IPS-NIHi11 (cell line): Measurements from ENCODE around the gene OR52J3.
A peak's percentile ranks its signal among the peaks of the same experiment; 100 is the strongest.
"Not testable (repeated sequence)": the region's sequence is repeated elsewhere in the genome, so short reads cannot be mapped to it uniquely, and the experiment has no call there.

ENCODE experiments used
- DNase-seq: peaks from one replicate; pipeline ENCODE4 v3.0.0; 2012; ENCODE audit warnings: mixed read lengths, low spot score

The OR52J3 gene

DNA sequence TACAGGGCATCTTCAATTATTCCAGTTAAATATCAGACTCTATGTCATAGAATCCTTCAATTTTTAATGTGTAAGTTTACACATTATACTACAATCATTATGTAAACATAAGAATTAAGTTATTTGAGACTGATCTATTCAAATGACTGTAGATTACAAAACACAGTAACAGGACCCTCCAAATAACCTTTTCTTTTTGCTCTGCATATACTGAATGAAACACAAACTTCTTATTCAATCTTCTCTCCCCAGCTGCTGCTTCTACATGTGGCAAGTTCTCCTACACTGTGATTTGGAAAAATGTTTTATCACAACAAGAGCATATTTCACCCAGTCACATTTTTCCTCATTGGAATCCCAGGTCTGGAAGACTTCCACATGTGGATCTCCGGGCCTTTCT, at the start of gene OR52J3:
Gene OR52J3, plus strand, starts transcription at position 301 of the 400 bp plus-strand sequence. Its CDS starts 0 bp downstream, at position 301.
- no peak for DNase-seq

DNA sequence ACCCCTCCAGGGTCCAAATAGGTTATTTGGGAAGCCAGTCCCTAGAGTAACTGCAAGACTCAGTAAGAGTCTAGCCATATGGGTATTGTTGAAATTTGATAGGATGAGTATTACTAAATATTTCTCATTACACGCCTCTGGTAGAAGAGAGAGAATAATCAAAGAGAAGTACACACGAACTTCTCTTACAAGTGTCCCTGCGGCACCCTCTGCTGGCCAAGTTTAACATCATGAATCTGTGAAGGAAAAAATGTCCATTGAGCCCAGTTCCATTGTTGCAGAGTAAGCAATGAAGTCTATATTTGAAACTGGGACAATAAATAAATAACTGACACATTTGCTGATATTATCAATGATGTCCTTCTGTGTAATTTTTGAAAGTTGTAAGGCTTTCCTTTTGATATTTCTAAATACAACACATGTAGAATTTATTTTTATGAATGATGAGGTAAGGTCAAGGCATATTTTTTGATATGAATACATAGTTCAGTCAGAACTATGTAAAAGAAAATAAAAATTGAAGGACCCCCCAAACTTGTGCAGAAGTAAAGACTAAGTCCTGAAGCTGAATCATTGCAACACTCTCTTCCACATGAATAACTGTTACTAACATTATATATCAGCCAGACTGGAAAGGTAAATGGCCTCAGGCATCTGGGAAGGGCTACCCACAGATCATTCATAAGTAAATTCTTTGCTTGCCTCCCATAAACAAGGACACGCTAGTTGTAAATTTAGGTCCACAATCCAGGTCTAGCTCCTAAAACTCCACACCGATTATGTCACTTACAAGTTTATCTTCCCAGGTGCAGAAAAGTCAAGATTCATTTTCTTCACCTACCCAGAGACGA, 41.7 kb upstream of the OR52J3 start:
- DNase-seq = peak; percentile 30

DNA sequence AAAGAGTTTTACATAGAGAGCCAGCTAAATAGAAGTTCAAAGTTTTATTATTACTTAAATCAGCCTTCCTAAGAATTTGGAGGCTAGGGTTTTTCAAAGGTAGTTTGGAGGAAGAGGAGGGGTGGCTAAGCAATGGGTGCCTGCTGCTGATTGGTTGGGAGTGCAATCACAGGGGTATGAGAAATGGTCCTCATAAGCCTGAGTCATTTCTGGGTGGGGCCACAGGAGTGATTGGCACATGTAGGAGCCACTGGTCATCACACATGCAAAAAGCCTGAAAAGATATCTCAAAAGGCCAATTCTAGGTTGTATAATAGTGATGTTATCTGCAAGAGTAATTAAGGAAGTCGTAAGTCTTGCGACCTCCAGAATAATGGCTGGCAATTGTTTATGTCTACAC, 38.8 kb upstream of the OR52J3 start:
- peak; percentile 7 for DNase-seq

DNA sequence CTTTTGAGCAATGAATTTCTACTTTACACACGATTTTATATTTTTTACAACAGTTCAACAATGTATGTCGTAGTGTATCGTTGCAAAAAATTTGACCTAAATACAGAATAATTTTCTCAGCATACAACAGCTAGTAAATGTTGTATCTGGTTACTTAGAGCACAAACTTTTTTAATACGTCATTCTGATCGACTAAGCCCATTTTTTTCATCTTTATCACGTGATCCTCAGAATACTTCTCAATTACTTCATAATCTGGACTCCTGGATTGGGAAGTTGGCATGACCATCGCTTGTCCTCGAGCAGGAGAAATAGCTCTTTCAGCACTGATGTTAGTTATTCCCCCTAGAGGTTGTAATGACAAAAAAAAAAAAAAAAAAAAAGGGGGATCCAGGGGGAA, 35.1 kb upstream of the OR52J3 start:
- no peak for DNase-seq

DNA sequence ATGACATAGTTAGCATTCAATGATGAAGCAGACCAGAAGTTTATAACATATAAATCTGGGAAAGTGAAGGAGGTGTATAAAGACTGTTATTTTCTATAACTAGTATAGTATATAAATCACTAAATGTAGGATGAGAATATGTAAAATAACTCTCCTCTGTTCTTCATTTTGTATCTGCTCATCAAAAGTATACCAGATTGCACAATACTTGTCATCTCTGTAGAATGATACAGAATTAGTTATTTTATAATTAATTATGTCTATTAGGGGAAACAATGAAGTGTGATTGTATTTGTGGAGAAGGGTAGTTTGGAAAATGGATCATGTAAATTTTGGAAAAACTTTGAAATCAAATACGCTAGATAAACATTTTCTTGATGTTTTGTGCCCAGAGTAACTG, 33.3 kb upstream of the OR52J3 start:
- DNase-seq = no peak

DNA sequence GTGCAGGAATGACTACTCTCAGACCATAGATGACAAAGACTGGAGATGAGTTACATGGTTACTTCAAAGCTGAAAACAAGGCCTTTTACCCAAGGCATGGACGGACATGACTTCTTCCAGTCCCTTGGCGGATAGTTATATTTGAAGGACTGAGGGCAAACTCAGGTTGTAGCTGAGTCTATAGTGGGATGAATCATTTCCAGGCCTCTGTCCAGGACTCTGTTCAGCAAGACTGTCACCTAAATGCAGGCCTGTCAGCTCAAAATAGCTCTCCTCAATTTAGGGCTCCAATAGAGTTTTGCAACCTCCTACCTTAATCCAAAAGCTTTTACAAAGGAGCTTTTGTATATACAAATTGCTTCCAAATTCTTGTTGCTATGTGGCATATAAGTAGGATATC, 24.3 kb upstream of the OR52J3 start:
- DNase-seq = no peak

DNA sequence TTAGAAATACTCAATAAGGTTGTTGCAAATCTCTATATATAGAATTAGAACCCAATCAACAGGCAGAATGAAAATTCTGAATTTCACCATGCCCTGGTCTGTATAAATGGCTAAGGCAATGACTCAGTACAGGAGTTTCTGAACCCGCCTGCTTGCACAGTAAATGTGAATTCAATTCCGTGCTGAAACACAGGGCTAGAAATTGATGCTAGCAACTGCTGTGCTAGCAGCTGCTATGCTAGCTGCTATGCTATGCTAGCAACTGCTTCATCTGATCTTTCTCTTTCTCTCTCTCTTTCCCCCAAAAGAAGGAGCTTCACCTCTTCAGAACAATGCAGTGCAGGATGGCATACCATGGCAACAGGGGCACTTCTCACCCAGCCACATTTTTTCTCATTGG, 9.7 kb upstream of the OR52J3 start:
- DNase-seq = no peak

DNA sequence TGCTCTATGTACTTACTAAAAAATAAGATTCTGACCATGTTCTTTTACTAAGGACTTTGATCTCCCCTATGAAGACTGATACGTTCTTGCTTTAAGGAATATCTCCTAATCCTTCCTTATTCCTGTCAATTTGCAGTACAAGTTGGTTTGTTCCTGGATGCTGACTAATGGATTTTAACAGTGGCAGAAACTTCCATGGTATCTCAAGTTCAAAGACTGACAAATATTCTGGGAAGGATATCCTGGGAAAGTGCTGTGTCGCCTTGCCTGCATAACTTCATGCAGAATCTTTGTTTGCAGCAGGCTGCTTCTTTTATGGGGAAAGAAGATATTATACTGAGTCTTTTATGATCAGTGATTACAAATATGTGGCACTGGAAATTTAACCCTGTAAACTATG, 8.4 kb upstream of the OR52J3 start:
- DNase-seq = no peak

DNA sequence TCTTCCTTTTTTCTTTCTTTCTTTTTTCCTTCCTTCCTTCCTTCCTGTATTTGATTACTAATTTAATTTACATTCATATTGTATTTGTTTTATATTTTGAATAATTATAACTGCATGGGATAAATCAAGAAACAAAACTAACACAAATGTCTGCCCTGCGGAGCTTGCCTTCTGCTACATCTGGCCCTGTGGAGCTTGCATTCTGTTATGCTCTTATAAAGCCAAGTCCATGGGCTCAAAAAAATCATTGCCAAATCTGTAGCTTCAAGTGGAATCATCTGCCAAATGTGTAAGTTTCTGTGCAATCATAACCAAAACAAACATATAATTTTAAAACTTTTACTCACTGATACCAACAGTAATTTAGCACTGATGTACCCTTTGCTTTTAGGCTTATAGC, 8.0 kb upstream of the OR52J3 start:
- no peak for DNase-seq

DNA sequence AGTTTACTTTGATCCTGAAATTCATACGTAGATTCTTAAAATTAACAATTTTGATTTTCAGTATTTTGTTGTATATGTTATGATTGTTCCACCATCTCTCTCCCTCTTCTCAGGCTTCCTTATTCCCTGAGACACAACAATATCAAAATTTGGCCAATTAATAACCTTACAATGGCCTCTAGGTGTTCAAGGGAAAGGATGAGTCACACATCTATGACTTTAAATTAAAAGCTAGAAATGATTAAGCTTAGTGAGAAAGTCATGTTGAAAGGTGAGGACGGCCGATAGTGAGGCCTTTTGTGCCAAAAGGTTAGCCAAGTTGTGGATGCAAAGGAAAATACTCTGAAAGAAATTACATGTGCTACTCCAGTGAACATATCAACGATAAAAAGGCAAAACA, 5.5 kb upstream of the OR52J3 start:
- DNase-seq = no peak

DNA sequence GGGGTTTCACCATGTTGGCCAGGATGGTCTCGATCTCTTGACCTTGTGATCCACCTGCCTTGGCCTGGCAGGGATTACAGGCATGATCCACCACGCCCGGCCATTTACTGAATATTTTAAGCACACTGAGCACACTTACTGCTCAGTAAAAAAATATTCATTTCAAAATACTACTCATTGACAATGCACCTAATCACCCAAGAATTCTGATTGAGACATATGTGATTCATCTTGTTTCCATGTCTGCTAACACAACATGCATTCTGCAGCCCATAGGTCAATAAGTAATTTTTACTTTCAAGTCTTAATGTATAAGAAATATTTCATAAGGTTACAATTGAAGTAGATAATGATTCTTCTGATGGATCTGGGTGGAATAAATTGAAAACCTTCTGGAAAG, 4.2 kb upstream of the OR52J3 start:
- DNase-seq = no peak

DNA sequence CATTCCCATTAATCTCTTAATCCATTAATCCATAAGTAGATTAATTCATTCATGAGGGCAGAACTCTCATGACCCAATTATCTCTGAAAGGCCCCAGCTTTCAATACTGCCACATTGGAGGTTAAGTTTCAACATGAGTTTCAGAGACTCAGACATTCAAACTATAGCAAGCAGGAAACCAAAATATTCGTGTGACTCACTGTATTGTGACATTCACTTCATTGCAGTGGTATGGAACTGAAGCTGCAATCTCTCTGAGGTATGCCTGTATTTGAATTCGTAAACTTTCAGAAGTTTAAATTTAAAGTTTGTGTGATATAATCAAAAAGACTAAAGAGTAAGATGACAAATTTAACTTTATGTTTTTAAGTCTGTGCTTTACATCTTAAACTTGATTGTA, 2.9 kb upstream of the OR52J3 start:
- DNase-seq = no peak

DNA sequence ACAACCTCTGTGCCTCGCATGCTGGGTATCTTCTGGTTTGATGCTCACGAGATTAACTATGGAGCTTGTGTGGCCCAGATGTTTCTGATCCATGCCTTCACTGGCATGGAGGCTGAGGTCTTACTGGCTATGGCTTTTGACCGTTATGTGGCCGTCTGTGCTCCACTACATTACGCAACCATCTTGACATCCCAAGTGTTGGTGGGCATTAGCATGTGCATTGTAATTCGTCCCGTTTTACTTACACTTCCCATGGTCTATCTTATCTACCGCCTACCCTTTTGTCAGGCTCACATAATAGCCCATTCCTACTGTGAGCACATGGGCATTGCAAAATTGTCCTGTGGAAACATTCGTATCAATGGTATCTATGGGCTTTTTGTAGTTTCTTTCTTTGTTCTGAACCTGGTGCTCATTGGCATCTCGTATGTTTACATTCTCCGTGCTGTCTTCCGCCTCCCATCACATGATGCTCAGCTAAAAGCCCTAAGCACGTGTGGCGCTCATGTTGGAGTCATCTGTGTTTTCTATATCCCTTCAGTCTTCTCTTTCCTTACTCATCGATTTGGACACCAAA, 516 bp downstream of the OR52J3 start:
- no peak for DNase-seq

DNA sequence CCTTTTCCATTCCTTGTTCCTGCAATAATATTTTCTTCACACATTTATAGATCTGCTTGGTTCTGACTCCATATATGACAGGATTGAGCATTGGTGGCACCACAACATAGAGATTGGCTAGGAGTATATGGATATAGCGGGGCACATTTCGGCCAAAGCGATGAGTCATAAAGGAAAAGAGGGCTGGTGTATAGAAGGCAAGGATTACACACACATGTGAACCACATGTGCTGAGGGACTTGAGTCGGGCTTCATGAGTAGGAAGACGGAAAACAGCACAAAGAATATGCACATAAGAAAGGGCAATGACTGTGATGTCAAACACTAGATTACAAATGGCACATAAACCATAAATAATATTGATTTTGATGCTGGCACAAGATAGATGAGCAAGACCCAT, 12.4 kb downstream of the OR52J3 start:
- DNase-seq = not testable (repeated sequence)

DNA sequence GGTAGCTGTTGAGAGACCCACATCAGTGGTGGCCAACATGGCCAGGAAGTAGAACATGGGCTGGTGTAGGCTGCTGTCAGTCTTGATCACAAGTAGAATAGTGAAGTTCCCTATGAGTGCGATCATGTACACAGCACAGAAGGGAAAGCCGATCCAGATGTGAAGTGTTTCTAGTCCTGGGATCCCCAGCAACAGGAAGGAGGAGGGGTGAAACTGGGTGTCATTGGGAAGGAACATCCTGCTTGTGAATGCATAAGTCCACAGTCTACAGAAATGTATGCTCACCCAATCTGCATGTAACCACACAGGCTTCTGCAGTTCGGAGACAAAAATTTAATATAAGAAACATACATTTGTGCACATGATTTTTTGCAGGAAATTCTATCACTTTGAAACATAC, 13.1 kb downstream of the OR52J3 start, which contains the start of gene OR52E2:
Gene OR52E2, minus strand, starts transcription at position 237 of the 400 bp plus-strand sequence. Its CDS starts 0 bp downstream, at position 237.
- no peak for DNase-seq

DNA sequence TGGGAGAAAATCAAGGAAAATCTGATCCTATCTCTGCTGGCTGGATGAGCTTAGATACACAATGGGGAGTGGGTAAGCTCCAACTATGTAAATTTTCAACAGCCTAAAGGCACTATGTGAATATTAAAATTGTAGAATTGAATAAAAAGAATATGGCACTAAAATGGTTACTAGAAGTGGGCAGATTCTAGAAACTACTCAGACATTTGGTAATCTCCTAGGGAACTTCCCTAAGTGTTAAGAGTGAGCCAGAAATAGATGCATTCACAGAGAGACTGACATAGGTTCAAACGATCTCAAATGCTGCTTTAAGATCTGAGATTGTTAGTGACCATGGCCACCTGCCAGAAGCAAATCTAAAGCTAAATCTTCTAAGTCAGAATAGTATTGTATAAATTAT, 18.7 kb downstream of the OR52J3 start:
- no peak for DNase-seq

DNA sequence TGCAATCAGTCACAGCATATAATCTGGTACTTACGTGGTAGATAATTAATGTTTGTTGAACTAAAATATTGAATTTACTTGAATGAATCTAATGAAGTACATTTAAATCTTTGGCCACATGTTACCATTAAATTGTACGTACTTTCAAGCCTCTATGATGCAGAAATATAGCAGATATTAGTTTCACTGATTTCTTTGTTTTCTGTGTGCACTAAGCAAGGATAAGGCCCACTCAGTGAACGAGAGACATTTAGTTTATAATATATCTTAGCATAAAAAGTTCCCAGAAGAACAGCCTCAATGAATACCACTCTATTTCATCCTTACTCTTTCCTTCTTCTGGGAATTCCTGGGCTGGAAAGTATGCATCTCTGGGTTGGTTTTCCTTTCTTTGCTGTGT, 22.9 kb downstream of the OR52J3 start, which contains the start of gene OR52E1:
Gene OR52E1, plus strand, starts transcription at position 301 of the 400 bp plus-strand sequence.
- DNase-seq = no peak

DNA sequence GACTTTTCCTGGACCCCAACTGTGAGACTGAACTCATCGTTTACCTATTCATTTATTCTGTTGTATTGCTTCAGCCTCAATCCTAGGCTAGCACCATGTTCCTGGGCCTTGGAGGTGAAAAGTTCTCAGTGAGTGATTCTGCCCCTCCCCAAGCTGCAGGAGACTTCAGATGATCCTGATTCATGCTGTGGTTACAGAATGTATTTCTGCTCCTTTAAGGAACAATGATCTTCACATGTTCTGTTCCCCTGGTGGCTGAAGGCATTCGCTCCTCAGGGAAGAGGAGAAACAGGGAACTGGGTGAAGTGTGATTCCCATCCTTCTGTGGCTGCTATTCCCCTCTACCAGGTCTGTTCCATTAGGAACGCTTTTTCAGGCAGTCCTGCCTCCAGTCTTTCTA, 25.5 kb downstream of the OR52J3 start:
- DNase-seq = peak; percentile 5

DNA sequence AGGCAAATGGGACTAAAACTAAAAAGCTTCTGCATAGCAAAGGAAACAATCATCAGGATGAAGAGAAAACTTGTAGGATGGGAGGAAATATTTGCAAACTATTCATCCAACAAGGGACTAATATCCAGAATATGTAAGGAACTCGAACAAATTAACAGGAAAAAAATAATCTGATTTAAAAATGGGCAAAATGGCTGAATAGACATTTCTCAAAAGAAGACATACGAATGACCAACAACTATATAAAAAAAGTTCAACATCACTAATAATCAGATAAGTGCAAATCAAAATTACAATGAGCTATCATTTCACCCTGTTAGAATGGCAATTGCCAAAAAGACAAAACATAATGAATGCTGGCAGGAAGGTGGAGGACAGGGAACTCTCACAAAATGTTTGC, 35.1 kb downstream of the OR52J3 start:
- DNase-seq = no peak

DNA sequence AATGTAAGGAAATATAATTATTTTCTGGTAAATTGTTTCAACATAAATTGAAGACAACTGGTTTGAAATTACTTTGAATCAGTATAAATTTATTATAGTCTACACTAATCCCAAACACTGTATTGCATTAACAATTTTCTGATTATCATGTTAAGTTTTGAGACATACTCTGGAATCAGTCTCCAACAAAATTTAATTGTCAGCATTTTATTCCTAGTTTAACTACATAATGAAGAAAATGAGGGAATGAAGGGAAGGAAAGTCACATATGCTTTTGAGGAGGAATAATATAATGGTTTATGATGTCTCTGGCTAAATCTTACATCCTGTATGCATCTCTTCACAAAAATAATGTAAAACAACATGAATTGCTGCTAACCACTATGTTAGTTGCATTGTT, 37.3 kb downstream of the OR52J3 start:
- DNase-seq = no peak

DNA sequence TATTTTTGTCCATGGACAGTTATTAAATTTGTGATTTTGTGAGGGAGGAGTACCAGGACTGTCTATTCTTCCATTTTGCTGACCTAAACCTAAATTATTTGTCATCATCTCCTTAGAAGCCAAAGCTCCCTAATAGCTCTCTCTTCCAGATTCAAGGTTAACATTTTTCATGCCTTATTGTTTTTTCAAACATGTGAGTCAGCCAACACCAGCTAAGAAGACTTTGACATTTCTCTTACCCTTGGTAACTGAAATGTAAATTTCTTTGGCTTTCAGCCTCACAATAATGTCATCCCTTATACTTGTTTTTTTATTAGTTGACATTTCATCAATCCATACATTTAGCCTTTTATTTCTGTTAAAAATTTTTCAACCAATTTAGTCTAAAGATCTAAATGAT, 42.2 kb downstream of the OR52J3 start:
- DNase-seq = no peak

DNA sequence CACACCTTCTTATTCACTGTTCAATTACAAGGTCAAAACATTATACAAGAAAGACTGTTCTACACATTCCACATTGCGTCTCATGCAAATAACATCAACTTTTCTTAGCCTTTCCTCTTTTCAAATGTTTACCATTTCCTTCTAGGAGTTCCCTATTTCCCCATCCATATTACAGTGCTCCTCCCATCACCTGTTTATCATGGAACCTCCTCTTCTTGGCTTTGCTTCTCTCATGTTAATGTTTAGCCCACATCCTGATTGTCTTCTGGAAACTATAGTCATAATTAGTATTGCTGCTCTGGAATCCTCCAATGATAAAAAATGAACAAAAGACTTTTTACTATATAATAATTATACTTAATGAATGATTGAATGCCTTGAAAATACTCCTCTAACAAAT, 44.3 kb downstream of the OR52J3 start:
- no peak for DNase-seq

DNA sequence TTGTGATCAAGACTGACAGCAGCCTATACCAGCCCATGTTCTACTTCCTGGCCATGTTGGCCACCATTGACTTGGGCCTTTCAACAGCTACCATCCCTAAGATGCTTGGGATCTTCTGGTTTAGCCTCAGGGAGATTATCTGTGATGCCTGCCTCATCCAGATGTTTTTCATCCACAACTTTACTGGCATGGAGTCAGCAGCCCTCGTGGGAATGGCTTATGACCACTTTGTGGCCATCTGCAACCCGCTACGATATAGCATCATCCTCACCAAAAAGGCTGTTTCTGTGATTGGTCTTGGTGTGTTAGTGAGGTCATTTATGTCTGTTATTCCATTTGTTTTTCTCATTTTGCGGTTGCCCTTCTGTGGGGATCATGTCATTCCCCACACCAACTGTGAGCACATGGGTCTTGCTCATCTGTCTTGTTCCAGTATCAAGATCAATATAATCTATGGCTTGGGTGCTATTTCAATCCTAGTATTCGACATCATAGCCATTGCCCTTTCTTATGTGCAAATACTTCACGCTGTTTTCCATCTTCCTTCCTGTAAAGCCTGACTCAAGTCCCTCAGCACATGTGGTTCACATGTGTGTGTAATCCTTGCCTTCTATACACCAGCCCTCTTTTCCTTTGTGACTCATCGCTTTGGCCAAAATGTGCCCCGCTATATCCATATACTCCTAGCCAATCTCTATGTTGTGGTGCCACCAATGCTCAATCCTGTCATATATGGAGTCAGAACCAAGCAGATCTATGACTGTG, 46.7 kb downstream of the OR52J3 start:
- no peak for DNase-seq
